Endodermal cell (in vitro differentiated cells): ENCODE data around the gene TPBGL. TPM values are rescaled to one million over a fixed set of nuclear protein-coding genes. Genes with fewer than 3 reads are reported as not detected.

ENCODE experiments used
- DNase-seq: peaks from one replicate; pipeline ENCODE4 v3.0.0-alpha.2; 2017
- H3K27ac ChIP-seq: 2 replicates; pipeline ENCODE4 v1.5.1; 2013; ENCODE audit warnings: mild to moderate bottlenecking, low read depth, low read length, moderate library complexity
- H3K27me3 ChIP-seq: 2 replicates; pipeline ENCODE4 v1.6.1; 2013; ENCODE audit warnings: mild to moderate bottlenecking, low read length, moderate library complexity; ENCODE audit not compliant: insufficient read depth, control insufficient read depth, poor library complexity, severe bottlenecking
- H3K36me3 ChIP-seq: 2 replicates; pipeline ENCODE4 v1.7.0; 2013; ENCODE audit warnings: mild to moderate bottlenecking, low read length, moderate library complexity; ENCODE audit not compliant: control insufficient read depth, insufficient read depth
- H3K4me1 ChIP-seq: one replicate; pipeline ENCODE4 v1.7.0; 2013; ENCODE audit warnings: low read length; ENCODE audit not compliant: control insufficient read depth, insufficient read depth
- H3K4me3 ChIP-seq: 2 replicates; pipeline ENCODE4 v1.5.1; 2013; ENCODE audit warnings: mild to moderate bottlenecking, low read length, moderate library complexity
- H3K9ac ChIP-seq: 2 replicates; pipeline ENCODE4 v1.6.1; 2013; ENCODE audit warnings: mild to moderate bottlenecking, low read length, moderate library complexity; ENCODE audit not compliant: poor library complexity, severe bottlenecking; ENCODE audit errors: extremely low read depth
- H3K9me3 ChIP-seq: 2 replicates; pipeline ENCODE4 v1.6.1; 2013; ENCODE audit warnings: mild to moderate bottlenecking, low read length, moderate library complexity; ENCODE audit not compliant: control insufficient read depth
- H3K27ac Mint-ChIP-seq: 2 replicates; pipeline ENCODE4 v1.8.0; 2020; ENCODE audit warnings: mixed read lengths
- H3K27me3 Mint-ChIP-seq: 2 replicates; pipeline ENCODE4 v1.8.0; 2021; ENCODE audit warnings: mild to moderate bottlenecking, mixed read lengths; ENCODE audit not compliant: insufficient read depth
- H3K36me3 Mint-ChIP-seq: 2 replicates; pipeline ENCODE4 v1.8.0; 2020; ENCODE audit warnings: low read depth, mixed read lengths
- H3K4me1 Mint-ChIP-seq: 2 replicates; pipeline ENCODE4 v1.8.0; 2020; ENCODE audit warnings: mixed read lengths
- H3K4me3 Mint-ChIP-seq: 2 replicates; pipeline ENCODE4 v1.8.0; 2020; ENCODE audit warnings: mild to moderate bottlenecking, moderate library complexity, mixed read lengths
- H3K9me3 Mint-ChIP-seq: 2 replicates; pipeline ENCODE4 v1.8.0; 2020; ENCODE audit warnings: mild to moderate bottlenecking, mixed read lengths
- whole genome bisulfite sequencing, 2 experiments: methylation state at CpG; one replicate each; pipeline versions ENCODE4 v1.1.5 to v1.1.7; 2013; ENCODE audit warnings: missing lambda C conversion rate in 2 of 2, mixed read lengths in 1 of 2; ENCODE audit not compliant: insufficient coverage in 1 of 2, insufficient read length in 1 of 2; 5-methylcytosine and 5-hydroxymethylcytosine counted together
- total RNA-seq, 2 donors: library from RNA; stranded (reverse); fragmentation: NEBNext Ultra II Directional in 1 of 2; extraction: Animal tissue kit (Norgen Biotek cat#: 25700) in 1 of 2; gene quantifications; 2 replicates in 1 of 2; 3 replicates in 1 of 2; pipeline ENCODE4 v1.2.1, GENCODE V29; 2021
- TF ChIP-seq, protein P1 (sequence below): fragments of 200-600 bp; sonication (generic); conservative IDR thresholded peaks from 2 replicates; pipeline ENCODE4 v1.5.0; 2021; ENCODE audit warnings: antibody characterized with exemption, mild to moderate bottlenecking

Gene TPBGL
- total RNA-seq, 2 donors from 2014 or later = 0.13 TPM; not detected in 1

DNA sequence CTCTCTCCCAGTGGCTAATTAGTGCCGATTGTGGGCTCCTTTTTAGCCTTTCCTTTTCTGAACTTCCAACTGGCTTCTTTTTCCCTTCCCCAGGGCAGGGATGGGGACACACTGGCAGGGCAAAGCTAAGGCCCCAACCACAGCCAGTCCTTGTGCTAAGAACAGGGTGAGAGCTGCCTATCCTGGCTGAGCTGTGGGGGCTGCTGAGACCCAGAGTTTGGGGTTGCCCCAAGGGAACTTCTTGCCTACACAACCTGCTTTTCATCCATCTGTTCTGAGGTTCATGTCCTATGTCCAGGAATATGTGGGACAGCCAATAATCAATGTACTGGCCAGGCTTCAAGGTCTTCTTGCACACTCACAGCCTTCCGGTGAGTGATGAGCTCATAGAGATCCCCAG lies 10.0 kb upstream of the TPBGL start:
- no peak for DNase-seq
- no peak overlapping the region for H3K9ac ChIP-seq
- no peaks in the 10 kb centered on the region for H3K36me3 Mint-ChIP-seq
- H3K4me1 Mint-ChIP-seq = no peaks in the 10 kb centered on the region
- no peaks in the 10 kb centered on the region for H3K9me3 ChIP-seq
- H3K4me1 ChIP-seq = no peaks in the 10 kb centered on the region
- no peak overlapping the region for H3K27ac ChIP-seq
- H3K4me3 Mint-ChIP-seq = no peak overlapping the region
- no peaks in the 10 kb centered on the region for H3K9me3 Mint-ChIP-seq
- peaks cover 8% of the 10 kb centered on the region for H3K27me3 ChIP-seq
- peaks cover 23% of the 10 kb centered on the region for H3K27me3 Mint-ChIP-seq
- TF ChIP-seq, protein P1, sequence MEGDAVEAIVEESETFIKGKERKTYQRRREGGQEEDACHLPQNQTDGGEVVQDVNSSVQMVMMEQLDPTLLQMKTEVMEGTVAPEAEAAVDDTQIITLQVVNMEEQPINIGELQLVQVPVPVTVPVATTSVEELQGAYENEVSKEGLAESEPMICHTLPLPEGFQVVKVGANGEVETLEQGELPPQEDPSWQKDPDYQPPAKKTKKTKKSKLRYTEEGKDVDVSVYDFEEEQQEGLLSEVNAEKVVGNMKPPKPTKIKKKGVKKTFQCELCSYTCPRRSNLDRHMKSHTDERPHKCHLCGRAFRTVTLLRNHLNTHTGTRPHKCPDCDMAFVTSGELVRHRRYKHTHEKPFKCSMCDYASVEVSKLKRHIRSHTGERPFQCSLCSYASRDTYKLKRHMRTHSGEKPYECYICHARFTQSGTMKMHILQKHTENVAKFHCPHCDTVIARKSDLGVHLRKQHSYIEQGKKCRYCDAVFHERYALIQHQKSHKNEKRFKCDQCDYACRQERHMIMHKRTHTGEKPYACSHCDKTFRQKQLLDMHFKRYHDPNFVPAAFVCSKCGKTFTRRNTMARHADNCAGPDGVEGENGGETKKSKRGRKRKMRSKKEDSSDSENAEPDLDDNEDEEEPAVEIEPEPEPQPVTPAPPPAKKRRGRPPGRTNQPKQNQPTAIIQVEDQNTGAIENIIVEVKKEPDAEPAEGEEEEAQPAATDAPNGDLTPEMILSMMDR = no peak
- H3K4me3 ChIP-seq = no peak overlapping the region
- H3K27ac Mint-ChIP-seq = no peak overlapping the region
- H3K36me3 ChIP-seq = no peaks in the 10 kb centered on the region
- 79 to 91% methylated on average over 2 of the region's 2 CpGs for WGBS, 2 experiments

DNA sequence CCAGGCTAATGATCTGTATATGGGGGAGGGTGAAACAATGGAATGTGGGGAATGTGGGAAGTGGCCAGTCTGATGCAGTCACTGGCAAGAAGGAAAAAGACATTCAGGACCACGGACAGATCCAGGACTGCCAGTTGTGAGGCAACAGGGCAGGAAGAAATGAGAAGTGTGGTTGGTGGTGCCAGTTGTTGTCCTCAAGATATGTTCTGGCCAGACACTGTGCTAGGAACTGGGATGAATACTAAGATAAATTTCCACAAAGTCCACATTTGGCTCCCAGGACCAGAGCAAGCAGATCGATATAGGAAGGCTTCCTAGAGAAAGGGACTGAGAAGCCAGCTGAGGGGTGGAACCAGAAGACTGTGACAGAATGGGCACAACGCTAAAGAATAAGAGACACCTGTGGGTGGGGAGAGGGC lies 6.8 kb upstream of the TPBGL start:
- peaks cover 26% of the 10 kb centered on the region for H3K27me3 ChIP-seq
- peaks cover 43% of the 10 kb centered on the region for H3K27me3 Mint-ChIP-seq
- H3K27ac Mint-ChIP-seq = no peak overlapping the region
- H3K9ac ChIP-seq = no peak overlapping the region
- H3K4me1 ChIP-seq = no peaks in the 10 kb centered on the region
- no peaks in the 10 kb centered on the region for H3K36me3 ChIP-seq
- H3K27ac ChIP-seq = no peak overlapping the region
- 42 to 43% methylated on average over 3 of the region's 3 CpGs for WGBS, 2 experiments
- H3K36me3 Mint-ChIP-seq = no peaks in the 10 kb centered on the region
- TF ChIP-seq, protein P1 = no peak
- no peak overlapping the region for H3K4me3 ChIP-seq
- DNase-seq = peak; percentile 92
- no peaks in the 10 kb centered on the region for H3K4me1 Mint-ChIP-seq
- H3K4me3 Mint-ChIP-seq = no peak overlapping the region
- H3K9me3 ChIP-seq = no peaks in the 10 kb centered on the region
- no peaks in the 10 kb centered on the region for H3K9me3 Mint-ChIP-seq

DNA sequence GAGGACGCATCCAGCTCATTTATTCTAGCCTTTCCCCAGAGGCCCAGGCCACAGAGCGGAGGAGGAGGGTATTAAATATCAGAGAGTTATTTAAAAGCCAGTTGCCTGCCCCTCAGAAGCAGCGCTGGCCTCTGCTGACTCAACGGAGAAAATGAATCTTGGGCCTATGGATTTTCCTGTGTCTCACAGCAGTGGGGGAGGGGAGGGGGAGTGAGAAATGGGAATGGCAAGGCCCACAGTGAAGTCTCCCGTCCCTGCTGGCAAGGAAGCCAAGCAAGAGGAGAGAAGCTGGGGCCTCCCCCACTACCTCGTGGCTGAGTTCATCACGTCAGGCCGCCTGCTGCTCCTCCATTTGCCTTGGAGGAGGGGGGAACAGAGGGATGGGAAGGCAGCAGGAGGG lies 4.5 kb upstream of the TPBGL start:
- Mint-ChIP-seq H3K36me3 (no peaks in the 10 kb centered on the region), H3K4me1 (no peaks in the 10 kb centered on the region), H3K27ac (no peak overlapping the region), H3K27me3 (peaks cover 49% of the 10 kb centered on the region), H3K4me3 (no peak overlapping the region), H3K9me3 (no peaks in the 10 kb centered on the region)
- Histone ChIP-seq H3K4me3 (no peak overlapping the region), H3K9ac (no peak overlapping the region), H3K4me1 (no peaks in the 10 kb centered on the region), H3K27ac (no peak overlapping the region), H3K27me3 (peaks cover 41% of the 10 kb centered on the region), H3K9me3 (no peaks in the 10 kb centered on the region), H3K36me3 (no peaks in the 10 kb centered on the region)
- WGBS, 2 experiments = 40 to 42% methylated on average over 6 to 8 of the region's 8 CpGs
- peak; percentile 68 for DNase-seq
- TF ChIP-seq, protein P1 = no peak
